HEK293 (cell line): Measurements from ENCODE around the gene MAP4K4.

Experiments
- HOXA7 ChIP-seq: sonication (generic); formaldehyde crosslinking; IDR thresholded peaks from 2 replicates; pipeline ENCODE4 v1.8.1; 2022; ENCODE audit warnings: missing genetic modification reagents, borderline replicate concordance
- PRDM1 ChIP-seq: fragments of 450-650 bp; formaldehyde crosslinking; IDR thresholded peaks from 2 replicates; pipeline ENCODE4; 2016; ENCODE audit warnings: missing biosample characterization, missing genetic modification characterization
- PRDM2 ChIP-seq: fragments of 450-650 bp; formaldehyde crosslinking; IDR thresholded peaks from 2 replicates; pipeline ENCODE4 v1.5.1; 2016; ENCODE audit warnings: missing biosample characterization, missing genetic modification characterization, borderline replicate concordance
- ZNF184 ChIP-seq: fragments of 450-650 bp; IDR thresholded peaks from 2 replicates; pipeline ENCODE4 v1.5.1; 2018; ENCODE audit warnings: missing biosample characterization, mild to moderate bottlenecking, missing genetic modification characterization
- ZNF24 ChIP-seq: fragments of 450-650 bp; formaldehyde crosslinking; IDR thresholded peaks from 2 replicates; pipeline ENCODE4 v1.5.1; 2016; ENCODE audit warnings: missing biosample characterization, missing genetic modification characterization
- ZNF292 ChIP-seq: fragments of 450-650 bp; formaldehyde crosslinking; IDR thresholded peaks from 2 replicates; pipeline ENCODE4 v1.5.1; 2016; ENCODE audit warnings: low read depth, missing biosample characterization, missing genetic modification characterization, borderline replicate concordance
- ZNF560 ChIP-seq: fragments of 450-650 bp; formaldehyde crosslinking; IDR thresholded peaks from 2 replicates; pipeline ENCODE4 v1.5.1; 2017; ENCODE audit warnings: missing biosample characterization, missing genetic modification characterization, borderline replicate concordance
- TF ChIP-seq, protein P1 (sequence below): fragments of 450-650 bp; formaldehyde crosslinking; IDR thresholded peaks from 2 replicates; pipeline ENCODE4 v1.5.1; 2016; ENCODE audit warnings: missing biosample characterization, missing genetic modification characterization
- TF ChIP-seq, protein P2 (sequence below): fragments of 450-650 bp; formaldehyde crosslinking; IDR thresholded peaks from 2 replicates; pipeline ENCODE4 v1.5.1; 2016; ENCODE audit warnings: missing biosample characterization, missing genetic modification characterization

- TF ChIP-seq ZNF24 (no peak), HOXA7 (CRISPR knock-in tag) (no peak), ZNF560 (tag by site-specific recombination) (no peak), PRDM1 (no peak), PRDM2 (tag by site-specific recombination) (no peak), ZNF292 (tag by site-specific recombination) (no peak), ZNF184 (tag by site-specific recombination) (no peak)
- TF ChIP-seq, protein P1, sequence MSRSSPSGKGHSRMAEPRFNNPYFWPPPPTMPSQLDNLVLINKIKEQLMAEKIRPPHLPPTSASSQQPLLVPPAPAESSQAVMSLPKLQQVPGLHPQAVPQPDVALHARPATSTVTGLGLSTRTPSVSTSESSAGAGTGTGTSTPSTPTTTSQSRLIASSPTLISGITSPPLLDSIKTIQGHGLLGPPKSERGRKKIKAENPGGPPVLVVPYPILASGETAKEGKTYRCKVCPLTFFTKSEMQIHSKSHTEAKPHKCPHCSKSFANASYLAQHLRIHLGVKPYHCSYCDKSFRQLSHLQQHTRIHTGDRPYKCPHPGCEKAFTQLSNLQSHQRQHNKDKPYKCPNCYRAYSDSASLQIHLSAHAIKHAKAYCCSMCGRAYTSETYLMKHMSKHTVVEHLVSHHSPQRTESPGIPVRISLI (tag by site-specific recombination), result no peak
- TF ChIP-seq, protein P2, sequence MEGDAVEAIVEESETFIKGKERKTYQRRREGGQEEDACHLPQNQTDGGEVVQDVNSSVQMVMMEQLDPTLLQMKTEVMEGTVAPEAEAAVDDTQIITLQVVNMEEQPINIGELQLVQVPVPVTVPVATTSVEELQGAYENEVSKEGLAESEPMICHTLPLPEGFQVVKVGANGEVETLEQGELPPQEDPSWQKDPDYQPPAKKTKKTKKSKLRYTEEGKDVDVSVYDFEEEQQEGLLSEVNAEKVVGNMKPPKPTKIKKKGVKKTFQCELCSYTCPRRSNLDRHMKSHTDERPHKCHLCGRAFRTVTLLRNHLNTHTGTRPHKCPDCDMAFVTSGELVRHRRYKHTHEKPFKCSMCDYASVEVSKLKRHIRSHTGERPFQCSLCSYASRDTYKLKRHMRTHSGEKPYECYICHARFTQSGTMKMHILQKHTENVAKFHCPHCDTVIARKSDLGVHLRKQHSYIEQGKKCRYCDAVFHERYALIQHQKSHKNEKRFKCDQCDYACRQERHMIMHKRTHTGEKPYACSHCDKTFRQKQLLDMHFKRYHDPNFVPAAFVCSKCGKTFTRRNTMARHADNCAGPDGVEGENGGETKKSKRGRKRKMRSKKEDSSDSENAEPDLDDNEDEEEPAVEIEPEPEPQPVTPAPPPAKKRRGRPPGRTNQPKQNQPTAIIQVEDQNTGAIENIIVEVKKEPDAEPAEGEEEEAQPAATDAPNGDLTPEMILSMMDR (tag by site-specific recombination), result no peak
Observed at GRCh38 chr2:101900375-101900774, 202.9 kb downstream of the MAP4K4 start.
